Hair follicle dermal papilla cell (primary cell): ENCODE measurements around the gene ADGRF3. TPM values are rescaled to one million over a fixed set of nuclear protein-coding genes. Genes with fewer than 3 reads are reported as not detected.

ENCODE experiments used
- total RNA-seq: library from RNA; depleted of rRNA; stranded (reverse); fragments of >200 nt; gene quantifications from 2 replicates; pipeline ENCODE4 v1.2.3, GENCODE V29; 2012

The ADGRF3 gene, protein sequence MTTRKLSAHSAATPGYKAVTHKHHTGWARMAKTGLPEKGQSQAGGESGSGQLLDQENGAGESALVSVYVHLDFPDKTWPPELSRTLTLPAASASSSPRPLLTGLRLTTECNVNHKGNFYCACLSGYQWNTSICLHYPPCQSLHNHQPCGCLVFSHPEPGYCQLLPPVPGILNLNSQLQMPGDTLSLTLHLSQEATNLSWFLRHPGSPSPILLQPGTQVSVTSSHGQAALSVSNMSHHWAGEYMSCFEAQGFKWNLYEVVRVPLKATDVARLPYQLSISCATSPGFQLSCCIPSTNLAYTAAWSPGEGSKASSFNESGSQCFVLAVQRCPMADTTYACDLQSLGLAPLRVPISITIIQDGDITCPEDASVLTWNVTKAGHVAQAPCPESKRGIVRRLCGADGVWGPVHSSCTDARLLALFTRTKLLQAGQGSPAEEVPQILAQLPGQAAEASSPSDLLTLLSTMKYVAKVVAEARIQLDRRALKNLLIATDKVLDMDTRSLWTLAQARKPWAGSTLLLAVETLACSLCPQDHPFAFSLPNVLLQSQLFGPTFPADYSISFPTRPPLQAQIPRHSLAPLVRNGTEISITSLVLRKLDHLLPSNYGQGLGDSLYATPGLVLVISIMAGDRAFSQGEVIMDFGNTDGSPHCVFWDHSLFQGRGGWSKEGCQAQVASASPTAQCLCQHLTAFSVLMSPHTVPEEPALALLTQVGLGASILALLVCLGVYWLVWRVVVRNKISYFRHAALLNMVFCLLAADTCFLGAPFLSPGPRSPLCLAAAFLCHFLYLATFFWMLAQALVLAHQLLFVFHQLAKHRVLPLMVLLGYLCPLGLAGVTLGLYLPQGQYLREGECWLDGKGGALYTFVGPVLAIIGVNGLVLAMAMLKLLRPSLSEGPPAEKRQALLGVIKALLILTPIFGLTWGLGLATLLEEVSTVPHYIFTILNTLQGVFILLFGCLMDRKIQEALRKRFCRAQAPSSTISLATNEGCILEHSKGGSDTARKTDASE
- under 0.01 TPM in 1 of 2 replicates, not detected in the other for total RNA-seq

DNA sequence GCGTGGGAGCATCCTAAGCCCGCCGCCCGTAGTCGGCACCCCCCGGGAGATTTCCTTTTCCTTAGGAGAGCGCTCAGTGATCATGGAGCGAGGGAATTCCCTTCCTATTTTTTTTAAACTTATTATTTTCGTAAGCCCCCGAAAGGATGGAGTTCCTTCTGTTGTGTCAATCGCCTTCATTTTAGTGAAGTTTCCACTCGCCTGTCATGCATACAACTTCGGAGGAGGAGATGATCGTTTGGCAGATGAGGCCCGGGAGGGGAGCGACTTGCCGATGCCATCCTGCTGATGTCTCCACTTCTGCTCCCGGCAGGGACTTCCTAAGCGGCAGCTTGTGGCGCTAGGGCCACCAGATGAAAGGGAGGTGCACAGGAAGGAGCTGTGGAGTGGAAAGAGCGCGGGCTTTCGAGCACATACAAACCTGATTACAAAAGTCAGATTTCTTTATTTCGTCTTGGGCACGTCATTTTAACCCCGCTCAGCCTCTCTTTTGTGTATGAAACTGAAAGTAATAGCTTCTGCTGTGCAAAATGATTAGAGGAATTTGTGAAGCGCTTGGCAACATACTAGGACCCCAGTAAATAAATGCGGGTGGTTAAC is at the start of gene ADGRF3:
Gene ADGRF3 (minus strand): TSS at position 336 of the 600 bp plus-strand sequence. CDS start 555 bp downstream, outside the sequence.

DNA sequence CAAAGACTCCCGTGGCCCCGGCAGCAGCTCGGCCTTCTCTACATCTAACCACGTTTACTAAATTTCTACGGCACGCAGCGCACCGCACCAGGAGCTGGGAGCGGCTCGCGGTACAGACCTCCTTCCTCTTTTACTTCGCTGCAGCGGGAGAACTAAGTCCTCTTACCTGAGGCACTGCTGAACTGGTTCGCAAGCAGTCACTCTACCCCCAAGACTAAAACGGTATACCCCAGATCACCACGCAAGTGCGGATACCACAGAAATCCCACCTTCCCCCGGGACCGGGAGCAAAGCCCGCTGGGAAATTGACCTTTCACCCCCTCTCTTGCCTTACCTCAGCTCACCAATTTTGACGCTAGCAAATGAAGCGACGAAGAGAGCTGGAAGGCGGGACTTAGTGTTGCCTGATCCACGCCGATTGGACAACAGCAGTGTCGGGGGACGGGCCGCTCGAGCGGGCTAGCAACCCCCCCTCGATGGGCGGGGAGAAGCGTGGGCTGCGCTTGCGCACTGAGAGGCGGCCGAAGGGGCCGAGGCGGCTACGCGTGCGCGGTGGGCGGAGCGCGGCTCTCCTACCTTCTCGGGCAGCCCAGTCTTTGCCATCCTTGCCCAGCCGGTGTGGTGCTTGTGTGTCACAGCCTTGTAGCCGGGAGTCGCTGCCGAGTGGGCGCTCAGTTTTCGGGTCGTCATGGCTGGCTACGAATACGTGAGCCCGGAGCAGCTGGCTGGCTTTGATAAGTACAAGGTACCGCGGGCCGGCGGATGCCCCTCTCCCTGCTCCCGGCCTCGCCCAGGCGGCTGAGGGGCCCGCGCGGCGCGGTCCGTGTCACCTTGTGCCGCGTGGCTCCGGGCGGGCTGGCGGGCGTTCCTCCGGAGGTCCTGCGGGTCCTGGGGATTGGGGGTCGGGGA is 790 bp downstream of the ADGRF3 start, which contains the start of gene SELENOI:
Gene SELENOI (plus strand): TSS at position 599 of the 909 bp plus-strand sequence. CDS start 90 bp downstream, at position 689.

Other genes starting within 250 kb of the ADGRF3 start
- 3.3 and 6.8 TPM in 2 replicates for gene GAREM2, start 173.7 kb downstream of the ADGRF3 start, total RNA-seq
- 123 and 124 TPM in 2 replicates for gene HADHA, start 102.2 kb downstream of the ADGRF3 start, total RNA-seq
- 102 and 103 TPM in 2 replicates for gene HADHB, start 101.8 kb downstream of the ADGRF3 start, total RNA-seq
- 13.6 and 17.2 TPM in 2 replicates for gene SELENOI, start 646 bp downstream of the ADGRF3 start, total RNA-seq
- gene DRC1, start 55.1 kb upstream of the ADGRF3 start, total RNA-seq: 0.16 and 0.24 TPM in 2 replicates
- gene OTOF, start 131.3 kb upstream of the ADGRF3 start, total RNA-seq: under 0.01 TPM in 1 of 2 replicates, not detected in the other